ENCODE measurements around the gene FAR2. TPM values are rescaled to one million over a fixed set of nuclear protein-coding genes. Genes with fewer than 3 reads are reported as not detected.
"Not testable (repeated sequence)": the region's sequence is repeated elsewhere in the genome, so short reads cannot be mapped to it uniquely, and the experiment has no call there.

FAR2 gene
- total and polyA plus RNA-seq, 2 donors (not counting 1 experiment from before 2014, with no cell fraction given), result 9.2 to 10.2 TPM

DNA sequence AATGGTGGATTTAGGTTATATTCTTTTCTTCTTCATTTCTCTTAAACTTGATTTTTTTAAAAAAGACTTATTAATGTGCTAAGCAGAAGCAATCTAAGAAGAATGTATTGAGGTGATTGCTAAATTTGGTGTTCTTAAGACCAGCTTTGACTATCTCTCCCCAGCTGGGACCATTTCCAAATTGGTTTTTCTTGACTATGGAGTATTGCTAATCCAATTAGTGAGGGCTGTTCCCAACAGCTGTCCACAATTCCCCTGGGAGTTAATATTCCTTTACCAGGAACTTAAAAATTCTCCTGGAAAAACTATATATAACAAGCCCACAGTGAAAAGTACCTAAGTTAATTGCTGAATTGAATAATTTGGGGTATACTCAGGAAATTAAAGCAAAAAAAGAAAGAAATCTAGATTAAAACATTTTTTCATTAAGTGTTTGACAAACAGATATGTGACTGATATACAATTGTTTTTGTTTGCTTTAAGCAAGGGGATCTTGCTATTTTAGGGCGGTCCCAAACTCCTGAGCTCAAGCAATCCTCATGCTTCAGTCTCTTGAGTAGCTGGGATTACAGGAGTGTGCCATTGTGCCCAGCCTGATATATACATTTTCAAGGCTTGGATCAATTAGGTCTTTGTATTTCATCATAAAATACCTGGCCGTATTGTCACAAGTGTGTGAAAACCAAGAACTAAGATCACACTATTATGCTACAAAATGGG lies 105.0 kb downstream of the FAR2 start:
- H3K4me1 ChIP-seq (ENCODE audit: control insufficient read depth, extremely low read depth, insufficient read depth, low read length), result no peaks in the 10 kb centered on the region
- no peak overlapping the region for H3K4me3 ChIP-seq (replicated peaks in 1 of 4; ENCODE audit: control extremely low read depth in 1 of 4, insufficient read depth in 1 of 4, low read depth in 3 of 4, low read length in 4 of 4)
- no peaks in the 10 kb centered on the region for H3K27me3 ChIP-seq (ENCODE audit: control insufficient read depth, insufficient read depth, low read length)
- no peaks in the 10 kb centered on the region for H3K36me3 ChIP-seq (ENCODE audit: control insufficient read depth, insufficient read depth, low read length)
- DNase-seq (ENCODE audit: low read depth in 2 of 2), result no peak
- no peak for TF ChIP-seq EZH2 (IDR thresholded peaks at IDR 0.05; ENCODE audit: low read length, missing control alignments)
- TF ChIP-seq, protein P1, sequence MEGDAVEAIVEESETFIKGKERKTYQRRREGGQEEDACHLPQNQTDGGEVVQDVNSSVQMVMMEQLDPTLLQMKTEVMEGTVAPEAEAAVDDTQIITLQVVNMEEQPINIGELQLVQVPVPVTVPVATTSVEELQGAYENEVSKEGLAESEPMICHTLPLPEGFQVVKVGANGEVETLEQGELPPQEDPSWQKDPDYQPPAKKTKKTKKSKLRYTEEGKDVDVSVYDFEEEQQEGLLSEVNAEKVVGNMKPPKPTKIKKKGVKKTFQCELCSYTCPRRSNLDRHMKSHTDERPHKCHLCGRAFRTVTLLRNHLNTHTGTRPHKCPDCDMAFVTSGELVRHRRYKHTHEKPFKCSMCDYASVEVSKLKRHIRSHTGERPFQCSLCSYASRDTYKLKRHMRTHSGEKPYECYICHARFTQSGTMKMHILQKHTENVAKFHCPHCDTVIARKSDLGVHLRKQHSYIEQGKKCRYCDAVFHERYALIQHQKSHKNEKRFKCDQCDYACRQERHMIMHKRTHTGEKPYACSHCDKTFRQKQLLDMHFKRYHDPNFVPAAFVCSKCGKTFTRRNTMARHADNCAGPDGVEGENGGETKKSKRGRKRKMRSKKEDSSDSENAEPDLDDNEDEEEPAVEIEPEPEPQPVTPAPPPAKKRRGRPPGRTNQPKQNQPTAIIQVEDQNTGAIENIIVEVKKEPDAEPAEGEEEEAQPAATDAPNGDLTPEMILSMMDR (conservative IDR thresholded peaks at IDR 0.05 in 1 of 2, IDR thresholded peaks at IDR 0.05 in 1 of 2; ENCODE audit: low read depth in 1 of 2, low read length in 2 of 2), result no peak
- H2AFZ ChIP-seq (ENCODE audit: low read length), result no peak overlapping the region
- no peak overlapping the region for H3K27ac ChIP-seq (ENCODE audit: insufficient read depth, low read length)
- no peaks in the 10 kb centered on the region for H3K79me2 ChIP-seq (ENCODE audit: control insufficient read depth, insufficient read depth, low read length)
- no peak overlapping the region for H3K4me2 ChIP-seq (ENCODE audit: extremely low read depth, insufficient read depth, low read length)
- no peak overlapping the region for H3K9ac ChIP-seq (ENCODE audit: insufficient read depth, low read length)
- no peaks in the 10 kb centered on the region for H4K20me1 ChIP-seq (ENCODE audit: control insufficient read depth, extremely low read depth, insufficient read depth, low read length)
- H3K9me3 ChIP-seq (ENCODE audit: control insufficient read depth, insufficient read depth, low read depth, low read length), result no peaks in the 10 kb centered on the region

DNA sequence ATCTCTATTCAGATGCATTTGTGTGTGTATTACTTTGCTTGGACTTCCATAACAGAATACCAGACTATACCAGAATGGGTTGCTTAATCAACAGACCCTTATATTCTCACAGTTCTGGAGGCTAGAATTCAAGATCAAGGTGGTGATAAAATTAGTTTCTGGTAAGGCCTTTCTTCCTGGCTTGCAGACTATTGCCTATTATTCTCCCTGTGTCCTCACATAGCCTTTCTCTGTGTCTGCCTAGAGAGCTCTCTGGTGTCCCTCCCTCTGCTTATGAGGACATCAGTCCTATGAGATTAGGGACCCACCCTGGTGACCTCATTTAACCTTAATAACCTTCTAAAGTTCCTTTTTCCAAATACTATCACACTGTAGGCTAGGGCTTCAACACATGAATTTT lies 106.0 kb downstream of the FAR2 start:
- TF ChIP-seq, protein P1 (conservative IDR thresholded peaks at IDR 0.05 in 1 of 2, IDR thresholded peaks at IDR 0.05 in 1 of 2; ENCODE audit: low read depth in 1 of 2, low read length in 2 of 2), result no peak
- TF ChIP-seq EZH2 (IDR thresholded peaks at IDR 0.05; ENCODE audit: low read length, missing control alignments), result no peak
- no peak overlapping the region for H3K27ac ChIP-seq (ENCODE audit: insufficient read depth, low read length)

DNA sequence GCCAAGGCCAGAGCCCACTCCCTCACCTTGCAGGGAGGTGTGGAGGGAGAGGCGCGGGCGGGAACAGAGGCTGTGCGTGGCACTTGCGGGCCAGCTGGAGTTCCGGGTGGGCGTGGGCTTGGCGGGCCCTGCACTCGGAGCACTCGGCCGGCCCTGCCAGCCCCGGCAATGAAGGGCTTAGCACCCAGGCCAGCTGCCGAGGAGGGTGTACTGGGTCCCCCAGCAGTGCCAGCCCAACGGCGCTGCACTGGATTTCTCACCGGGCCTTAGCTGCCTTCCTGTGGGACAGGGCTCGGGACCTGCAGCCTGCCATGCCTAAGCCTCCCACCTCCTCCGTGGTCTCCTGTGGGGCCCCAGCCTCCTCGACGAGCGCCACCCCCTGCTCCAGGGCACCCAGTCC lies 107.5 kb downstream of the FAR2 start:
- H3K79me2 ChIP-seq (ENCODE audit: control insufficient read depth, insufficient read depth, low read length), result no peaks in the 10 kb centered on the region
- no peaks in the 10 kb centered on the region for H3K4me1 ChIP-seq (ENCODE audit: control insufficient read depth, extremely low read depth, insufficient read depth, low read length)
- no peaks in the 10 kb centered on the region for H3K36me3 ChIP-seq (ENCODE audit: control insufficient read depth, insufficient read depth, low read length)
- H2AFZ ChIP-seq (ENCODE audit: low read length), result no peak overlapping the region
- no peak overlapping the region for H3K4me2 ChIP-seq (ENCODE audit: extremely low read depth, insufficient read depth, low read length)
- no peak for DNase-seq (ENCODE audit: low read depth in 2 of 2)
- H3K9me3 ChIP-seq (ENCODE audit: control insufficient read depth, insufficient read depth, low read depth, low read length), result no peaks in the 10 kb centered on the region
- no peaks in the 10 kb centered on the region for H3K27me3 ChIP-seq (ENCODE audit: control insufficient read depth, insufficient read depth, low read length)
- no peak overlapping the region for H3K27ac ChIP-seq (ENCODE audit: insufficient read depth, low read length)
- TF ChIP-seq, protein P1 (conservative IDR thresholded peaks at IDR 0.05 in 1 of 2, IDR thresholded peaks at IDR 0.05 in 1 of 2; ENCODE audit: low read depth in 1 of 2, low read length in 2 of 2), result no peak
- no peak for TF ChIP-seq EZH2 (IDR thresholded peaks at IDR 0.05; ENCODE audit: low read length, missing control alignments)
- no peaks in the 10 kb centered on the region for H4K20me1 ChIP-seq (ENCODE audit: control insufficient read depth, extremely low read depth, insufficient read depth, low read length)
- H3K4me3 ChIP-seq (replicated peaks in 1 of 4; ENCODE audit: control extremely low read depth in 1 of 4, insufficient read depth in 1 of 4, low read depth in 3 of 4, low read length in 4 of 4), result no peak overlapping the region
- H3K9ac ChIP-seq (ENCODE audit: insufficient read depth, low read length), result no peak overlapping the region

More for the DNA sequence above, 106.0 kb downstream of the FAR2 start:
- no peak for DNase-seq (ENCODE audit: low read depth in 2 of 2)
- Histone ChIP-seq H2AFZ (ENCODE audit: low read length) (no peak overlapping the region), H4K20me1 (ENCODE audit: control insufficient read depth, extremely low read depth, insufficient read depth, low read length) (no peaks in the 10 kb centered on the region), H3K4me2 (ENCODE audit: extremely low read depth, insufficient read depth, low read length) (no peak overlapping the region), H3K4me1 (ENCODE audit: control insufficient read depth, extremely low read depth, insufficient read depth, low read length) (no peaks in the 10 kb centered on the region), H3K9ac (ENCODE audit: insufficient read depth, low read length) (no peak overlapping the region), H3K4me3 (replicated peaks in 1 of 4; ENCODE audit: control extremely low read depth in 1 of 4, insufficient read depth in 1 of 4, low read depth in 3 of 4, low read length in 4 of 4) (no peak overlapping the region), H3K79me2 (ENCODE audit: control insufficient read depth, insufficient read depth, low read length) (no peaks in the 10 kb centered on the region), H3K27me3 (ENCODE audit: control insufficient read depth, insufficient read depth, low read length) (no peaks in the 10 kb centered on the region), H3K36me3 (ENCODE audit: control insufficient read depth, insufficient read depth, low read length) (no peaks in the 10 kb centered on the region), H3K9me3 (ENCODE audit: control insufficient read depth, insufficient read depth, low read depth, low read length) (no peaks in the 10 kb centered on the region)

DNA sequence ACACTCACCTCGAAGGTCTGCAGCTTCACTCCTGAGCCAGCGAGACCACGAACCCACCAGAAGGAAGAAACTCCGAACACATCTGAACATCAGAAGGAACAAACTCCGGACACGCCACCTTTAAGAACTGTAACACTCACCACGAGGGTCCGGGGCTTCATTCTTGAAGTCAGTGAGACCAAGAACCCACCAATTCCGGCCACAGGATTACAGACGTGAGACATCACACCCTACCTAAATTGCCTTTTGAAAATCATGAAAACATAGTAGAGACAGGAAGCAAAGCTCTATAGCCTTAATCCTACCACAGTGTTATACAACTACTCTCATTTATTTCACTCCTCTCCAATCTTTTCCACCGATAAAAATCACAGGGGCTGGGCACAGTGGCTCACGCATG lies 108.6 kb downstream of the FAR2 start:
- H3K4me1 ChIP-seq (ENCODE audit: control insufficient read depth, extremely low read depth, insufficient read depth, low read length); H3K79me2 ChIP-seq (ENCODE audit: control insufficient read depth, insufficient read depth, low read length); H2AFZ ChIP-seq (ENCODE audit: low read length); H3K27me3 ChIP-seq (ENCODE audit: control insufficient read depth, insufficient read depth, low read length); H3K27ac ChIP-seq (ENCODE audit: insufficient read depth, low read length); H3K9me3 ChIP-seq (ENCODE audit: control insufficient read depth, insufficient read depth, low read depth, low read length); H3K36me3 ChIP-seq (ENCODE audit: control insufficient read depth, insufficient read depth, low read length); H3K4me3 ChIP-seq (replicated peaks in 1 of 4; ENCODE audit: control extremely low read depth in 1 of 4, insufficient read depth in 1 of 4, low read depth in 3 of 4, low read length in 4 of 4); H4K20me1 ChIP-seq (ENCODE audit: control insufficient read depth, extremely low read depth, insufficient read depth, low read length); DNase-seq (ENCODE audit: low read depth in 2 of 2); H3K9ac ChIP-seq (ENCODE audit: insufficient read depth, low read length); H3K4me2 ChIP-seq (ENCODE audit: extremely low read depth, insufficient read depth, low read length): not testable (repeated sequence)

Data from fibroblast of lung (primary cell).